Heart right ventricle (tissue), 16 donors: ENCODE data around the gene BRD9. TPM values are rescaled to one million over a fixed set of nuclear protein-coding genes. Genes with fewer than 3 reads are reported as not detected.

Experiments
- ATAC-seq, 8 donors: fragments of 200-7000 bp; cut with Tn5 transposase; one replicate each; pipeline ENCODE4 v1.9.1; 2020; ENCODE audit warnings: mild to moderate bottlenecking in 8 of 8, moderate library complexity in 8 of 8, moderate number of reproducible peaks in 1 of 8
- DNase-seq, 2 donors: peaks; one replicate each; pipeline ENCODE4 v3.0.0-alpha.2; 2020
- H3K27ac ChIP-seq, 10 donors: fragments of 200-600 bp; sonication (generic) in 2 of 10; one replicate each; pipeline versions ENCODE4 v1.5.0 to v1.8.0; 2020 to 2022; ENCODE audit warnings: mild to moderate bottlenecking in 3 of 10
- H3K27me3 ChIP-seq, 7 donors: fragments of 200-600 bp; one replicate each; pipeline ENCODE4 v1.8.0; 2021 to 2022; ENCODE audit warnings: mild to moderate bottlenecking in 2 of 7
- H3K36me3 ChIP-seq, 9 donors: fragments of 200-600 bp; sonication (generic) in 1 of 9; one replicate each; pipeline versions ENCODE4 v1.5.0 to v1.8.0; 2020 to 2022; ENCODE audit warnings: mild to moderate bottlenecking in 2 of 9
- H3K4me1 ChIP-seq, 9 donors: fragments of 200-600 bp; sonication (generic) in 1 of 9; one replicate each; pipeline versions ENCODE4 v1.5.0 to v1.8.0; 2020 to 2022; ENCODE audit warnings: mild to moderate bottlenecking in 4 of 9
- H3K4me3 ChIP-seq, 10 donors: fragments of 200-600 bp; sonication (generic) in 2 of 10; one replicate each; pipeline versions ENCODE4 v1.5.0 to v1.8.0; 2020 to 2022; ENCODE audit warnings: mild to moderate bottlenecking in 7 of 10, moderate library complexity in 2 of 10
- H3K9me3 ChIP-seq, 11 donors: fragments of 200-600 bp in 10 of 11; sonication (generic) in 2 of 11; one replicate each; pipeline versions ENCODE4 v1.5.0 to v1.8.0; 2013 to 2022; ENCODE audit warnings: mild to moderate bottlenecking in 2 of 11, control low read depth in 1 of 11, moderate library complexity in 1 of 11
- whole genome bisulfite sequencing, 2 donors: extraction: QIAGEN DNeasy Blood & Tissue Kit; methylation state at CpG; one replicate each; pipeline ENCODE4 v1.1.7; 2013; ENCODE audit warnings: inconsistent platforms in 1 of 2; 5-methylcytosine and 5-hydroxymethylcytosine counted together
- intact Hi-C, 10 donors: fragments of 100-400 bp; cut with DNase I; formaldehyde crosslinking; loops; one replicate each; pipeline versions ENCODE4 v1.11.1 to v1.14.2; 2022
- polyA plus RNA-seq, 2 donors: library from polyadenylated mRNA; stranded (reverse); fragments of 200-250 nt; gene quantifications; one replicate each; pipeline ENCODE4 v1.2.3, GENCODE V29; 2013
- total RNA-seq, 10 donors: library from RNA; stranded (reverse); fragmentation: NEBNext Ultra II Directional in 3 of 10; extraction: Animal tissue kit (Norgen Biotek cat#: 25700) in 3 of 10; gene quantifications; one replicate each; pipeline versions ENCODE4 v1.2.1 to v1.2.4, GENCODE V29; 2021 to 2023
- TF ChIP-seq, protein P1 (sequence below), 9 donors: fragments of 200-600 bp; sonication (generic) in 2 of 9; IDR thresholded peaks; one replicate each; pipeline versions ENCODE4 v1.5.0 to v1.8.0; 2021 to 2022; ENCODE audit warnings: antibody characterized with exemption in 9 of 9, mild to moderate bottlenecking in 5 of 9, moderate library complexity in 1 of 9
- donor health status: Arrhythmogenic right ventricular cardiomyopathy.
- donor health status: ischemic (EF 13 %, LVEDD 7.1; RV severe dilation, severe dysfunction).
- donor health status: healthy with polysubstance abuse.
- donor health status: DM: no; HTN: yes; CAD: no.
- donor health status: DM: no; HTN: no; CAD: no.
- donor health status: ischemic (EF 25% LVEDD 6.9; RV normal size, moderate dysfunction).
- donor health status: ischemic (EF 25% LVEDD 5.7; RV mildly dilated, moderate dysfunction).
- donor health status: healthy.
- donor health status: DM: yes; HTN: yes; CAD: no.
- donor health status: Ischemic cardiomyopathy.
- donor health status: ischemic (EF 35%, LVEDD 5.7; RV mildly dilated, moderate dysfunction).
- donor health status: nonischemic (EF 11% LVEDD 7.7; RV severe dilation, severe dysfunction).
- donor health status: DM: yes; HTN: yes; CAD: no.
- donor health status: PGD.
- donor health status: ischemic (EF 29% LVEDD 5.4; RV normal size, mild dysfunction).
- donor health status: nonischemic (EF 23%, LVEDD 6.1; RV moderate dilation, normal function).

The BRD9 gene
- total and polyA plus RNA-seq, 12 donors: 16.7 to 42.6 (median 26.0) TPM

DNA sequence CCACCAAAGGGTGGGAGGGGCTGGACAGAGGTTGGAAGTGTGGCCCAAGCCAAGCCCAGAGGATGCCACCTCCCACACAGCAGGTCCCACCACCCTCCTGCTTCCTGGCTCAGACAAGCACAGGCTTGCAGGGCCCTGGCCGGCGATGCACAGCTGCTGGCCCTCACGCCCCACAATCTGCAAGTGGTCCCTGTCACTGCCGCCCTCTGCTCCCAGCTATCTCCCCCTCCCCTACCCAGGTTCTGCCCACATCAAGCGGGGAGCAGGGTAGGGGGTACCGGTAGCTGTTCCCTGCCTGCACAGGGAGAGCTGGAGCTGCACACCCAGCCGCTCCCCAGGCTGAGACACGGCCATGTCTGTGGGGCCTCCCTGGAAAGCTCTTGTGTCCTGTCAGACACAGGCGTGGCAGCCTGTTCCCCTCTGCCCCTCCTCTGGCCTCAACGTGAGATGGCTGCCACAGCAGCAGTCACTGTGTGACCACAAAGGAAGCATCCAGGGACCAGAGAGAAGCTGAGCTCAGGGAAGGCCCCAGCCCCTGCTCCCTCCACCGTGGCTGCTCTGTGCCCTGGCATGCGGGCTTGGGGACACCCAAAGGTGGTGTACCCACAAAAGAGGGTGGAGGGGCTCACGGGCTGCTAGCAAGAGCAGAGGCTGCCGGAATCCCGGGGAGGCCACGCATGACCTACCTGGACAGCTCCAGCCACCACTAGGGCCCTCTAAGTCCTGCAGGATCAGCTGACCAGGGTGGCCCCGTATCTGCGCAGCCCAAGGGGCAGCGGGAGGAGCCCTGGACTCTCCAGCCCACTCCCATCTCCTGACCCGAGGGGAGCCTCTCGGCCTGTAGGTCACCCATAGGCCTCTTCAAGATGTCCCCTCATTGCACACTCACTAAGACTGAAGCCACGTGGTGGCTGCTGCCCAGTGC is 30.9 kb downstream of the BRD9 start:
- no peaks in the 10 kb centered on the region for H3K27me3 ChIP-seq
- H3K4me1 ChIP-seq: no peaks in the 10 kb centered on the region
- no peak overlapping the region for H3K27ac ChIP-seq
- H3K4me3 ChIP-seq: no peak overlapping the region
- WGBS, 2 donors: 81 to 84% methylated on average over 22 of the region's 22 CpGs
- TF ChIP-seq, protein P1, sequence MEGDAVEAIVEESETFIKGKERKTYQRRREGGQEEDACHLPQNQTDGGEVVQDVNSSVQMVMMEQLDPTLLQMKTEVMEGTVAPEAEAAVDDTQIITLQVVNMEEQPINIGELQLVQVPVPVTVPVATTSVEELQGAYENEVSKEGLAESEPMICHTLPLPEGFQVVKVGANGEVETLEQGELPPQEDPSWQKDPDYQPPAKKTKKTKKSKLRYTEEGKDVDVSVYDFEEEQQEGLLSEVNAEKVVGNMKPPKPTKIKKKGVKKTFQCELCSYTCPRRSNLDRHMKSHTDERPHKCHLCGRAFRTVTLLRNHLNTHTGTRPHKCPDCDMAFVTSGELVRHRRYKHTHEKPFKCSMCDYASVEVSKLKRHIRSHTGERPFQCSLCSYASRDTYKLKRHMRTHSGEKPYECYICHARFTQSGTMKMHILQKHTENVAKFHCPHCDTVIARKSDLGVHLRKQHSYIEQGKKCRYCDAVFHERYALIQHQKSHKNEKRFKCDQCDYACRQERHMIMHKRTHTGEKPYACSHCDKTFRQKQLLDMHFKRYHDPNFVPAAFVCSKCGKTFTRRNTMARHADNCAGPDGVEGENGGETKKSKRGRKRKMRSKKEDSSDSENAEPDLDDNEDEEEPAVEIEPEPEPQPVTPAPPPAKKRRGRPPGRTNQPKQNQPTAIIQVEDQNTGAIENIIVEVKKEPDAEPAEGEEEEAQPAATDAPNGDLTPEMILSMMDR (IDR thresholded peaks at IDR 0.05): no peak
- ATAC-seq (peak in 3 of 8 donors; percentile 5 to 16 (median 12)), DNase-seq (peak in 1 of 2 donors; percentile 10)
- intact Hi-C loops: no loop called here
- no peaks in the 10 kb centered on the region for H3K9me3 ChIP-seq
- H3K36me3 ChIP-seq: peaks cover 0 to 52% (median 29%) of the 10 kb centered on the region in 9 donors

DNA sequence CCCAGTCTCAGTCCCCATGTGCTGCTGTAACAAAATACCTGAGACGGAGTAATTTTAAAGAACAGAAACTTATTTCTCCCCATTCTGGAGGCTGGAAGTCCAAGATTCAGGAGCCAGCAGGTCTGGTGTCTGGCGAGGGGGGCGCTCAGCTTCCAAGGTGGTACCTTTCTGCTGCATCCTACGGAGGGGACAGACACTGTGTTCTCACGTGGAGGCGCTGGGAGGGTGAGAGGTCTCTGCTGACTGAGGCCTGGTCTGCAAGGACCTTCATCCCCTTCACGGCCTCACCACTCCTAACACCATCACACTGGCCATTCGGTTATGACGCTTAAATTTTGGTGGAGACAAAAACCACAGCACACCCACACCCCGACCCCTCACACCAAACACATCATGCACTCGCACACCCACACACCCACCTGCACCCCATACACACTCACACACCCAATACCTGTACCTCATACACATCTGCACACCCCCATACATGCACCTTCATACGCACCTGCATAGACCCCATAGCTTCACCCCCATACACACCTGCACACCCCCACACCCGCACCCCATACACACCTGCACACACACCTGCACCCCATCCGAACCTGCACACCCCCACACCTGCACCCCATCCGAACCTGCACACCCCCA is 32.0 kb downstream of the BRD9 start:
- no peak for ATAC-seq

DNA sequence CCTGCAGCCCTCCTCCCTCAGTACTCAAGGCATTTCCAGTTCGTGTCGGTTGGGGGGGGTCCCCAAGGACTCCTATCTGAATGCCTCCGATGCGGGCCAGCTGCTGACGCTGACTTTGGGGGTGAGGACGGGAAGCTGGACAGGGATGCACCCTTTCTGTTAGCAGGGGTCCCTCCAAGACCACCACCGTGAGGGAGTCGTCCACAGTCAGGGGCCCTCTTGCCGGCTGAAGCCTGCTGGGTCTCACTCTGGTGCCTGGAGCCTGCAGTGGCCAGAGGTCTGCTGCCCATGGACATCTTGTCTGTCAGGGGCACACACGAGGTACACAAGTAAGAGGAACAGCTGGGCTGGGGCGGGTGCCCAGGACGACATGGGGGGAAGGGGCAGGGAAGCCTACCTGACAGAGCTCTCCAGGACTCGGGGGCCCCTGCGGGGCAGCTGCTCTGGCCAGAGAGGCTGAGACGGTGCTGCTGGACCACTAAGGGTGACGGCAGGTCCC is 32.8 kb downstream of the BRD9 start:
- H3K9me3 ChIP-seq: no peaks in the 10 kb centered on the region
- intact Hi-C loops: no loop called here
- TF ChIP-seq, protein P1 (IDR thresholded peaks at IDR 0.05): no peak
- no peak overlapping the region for H3K4me3 ChIP-seq
- DNase-seq: peak in 1 of 2 donors; percentile 9
- no peak for ATAC-seq
- no peak overlapping the region for H3K27ac ChIP-seq
- 72 to 75% methylated on average over 16 of the region's 16 CpGs for WGBS, 2 donors
- H3K27me3 ChIP-seq: no peaks in the 10 kb centered on the region
- H3K36me3 ChIP-seq: peaks cover 0 to 34% (median 22%) of the 10 kb centered on the region in 9 donors
- no peaks in the 10 kb centered on the region for H3K4me1 ChIP-seq

More for the DNA sequence above, 32.0 kb downstream of the BRD9 start:
- 92 to 95% methylated on average over 15 of the region's 15 CpGs for WGBS, 2 donors
- TF ChIP-seq, protein P1 (IDR thresholded peaks at IDR 0.05): no peak
- DNase-seq: no peak
- no peaks in the 10 kb centered on the region for H3K4me1 ChIP-seq
- no peaks in the 10 kb centered on the region for H3K27me3 ChIP-seq
- H3K36me3 ChIP-seq: peaks cover 0 to 41% (median 24%) of the 10 kb centered on the region in 9 donors
- intact Hi-C loops: no loop called here
- no peaks in the 10 kb centered on the region for H3K9me3 ChIP-seq
- no peak overlapping the region for H3K4me3 ChIP-seq
- H3K27ac ChIP-seq: no peak overlapping the region

DNA sequence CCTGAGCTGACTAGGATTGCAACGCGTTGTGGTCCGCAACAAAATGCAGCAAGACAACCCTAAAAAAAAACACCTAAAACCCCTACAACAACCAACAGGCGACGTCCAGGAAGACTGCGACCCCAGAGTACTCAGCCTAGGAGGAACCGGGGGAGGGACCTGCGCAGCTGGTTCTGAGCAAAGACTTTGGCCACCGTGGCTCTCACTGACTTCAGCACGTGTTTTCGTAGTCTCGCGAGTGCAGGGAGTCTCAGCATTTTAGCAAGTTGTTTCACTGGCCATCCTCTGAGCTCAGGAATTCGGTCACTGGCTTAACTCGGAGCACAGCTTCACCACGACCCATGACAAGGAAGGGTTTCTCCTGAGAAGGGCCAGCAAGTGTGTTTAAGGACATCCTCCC is 33.2 kb downstream of the BRD9 start:
- H3K4me3 ChIP-seq: no peak overlapping the region
- H3K27ac ChIP-seq: no peak overlapping the region
- WGBS, 2 donors: 75 to 82% methylated on average over 16 of the region's 16 CpGs
- intact Hi-C loops: no loop called here
- TF ChIP-seq, protein P1 (IDR thresholded peaks at IDR 0.05): no peak
- no peaks in the 10 kb centered on the region for H3K9me3 ChIP-seq
- H3K4me1 ChIP-seq: no peaks in the 10 kb centered on the region
- DNase-seq (peak in 1 of 2 donors; percentile 8), ATAC-seq (peak in 1 of 8 donors; percentile 25)
- peaks cover 0 to 29% (median 19%) of the 10 kb centered on the region in 9 donors for H3K36me3 ChIP-seq
- no peaks in the 10 kb centered on the region for H3K27me3 ChIP-seq
